Right renal pelvis (tissue), 4 donors: ENCODE data around the gene LIMA1. TPM values are rescaled to one million over a fixed set of nuclear protein-coding genes. Genes with fewer than 3 reads are reported as not detected.

Experiments
- DNase-seq, 4 donors: peaks; one replicate each; pipeline ENCODE4 v3.0.0-alpha.2; 2013; ENCODE audit warnings: low read depth in 4 of 4, low spot score in 3 of 4, missing footprints in 1 of 4
- polyA plus RNA-seq, 4 donors: library from polyadenylated mRNA; unstranded; fragments of 120-200 nt; gene quantifications; one replicate each; pipeline ENCODE4 v1.2.1, GENCODE V29; 2013; ENCODE audit not compliant: insufficient read length in 4 of 4

The LIMA1 gene
- polyA plus RNA-seq, 4 donors, result 77.5 to 107 (median 93.1) TPM

DNA sequence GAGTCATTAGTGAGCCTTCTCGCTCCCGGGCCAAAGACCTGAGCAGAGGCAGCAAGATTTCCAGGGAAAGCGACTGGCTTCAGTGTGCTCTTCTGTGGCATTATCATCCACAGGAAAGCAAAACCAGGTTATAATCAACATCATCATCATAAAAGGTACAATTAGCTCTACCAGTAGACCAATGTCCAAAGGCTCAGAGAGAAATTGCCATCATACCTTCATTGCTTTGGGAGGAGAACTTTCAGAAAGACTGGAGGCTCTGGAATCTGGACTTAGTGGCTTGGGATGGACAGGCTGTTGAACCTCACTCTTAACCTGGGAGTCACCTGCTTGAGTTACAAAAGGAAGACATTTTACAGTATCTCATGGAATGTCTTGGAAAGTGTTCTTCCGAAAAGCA lies 91.1 kb downstream of the LIMA1 start:
- DNase-seq, result no peak

DNA sequence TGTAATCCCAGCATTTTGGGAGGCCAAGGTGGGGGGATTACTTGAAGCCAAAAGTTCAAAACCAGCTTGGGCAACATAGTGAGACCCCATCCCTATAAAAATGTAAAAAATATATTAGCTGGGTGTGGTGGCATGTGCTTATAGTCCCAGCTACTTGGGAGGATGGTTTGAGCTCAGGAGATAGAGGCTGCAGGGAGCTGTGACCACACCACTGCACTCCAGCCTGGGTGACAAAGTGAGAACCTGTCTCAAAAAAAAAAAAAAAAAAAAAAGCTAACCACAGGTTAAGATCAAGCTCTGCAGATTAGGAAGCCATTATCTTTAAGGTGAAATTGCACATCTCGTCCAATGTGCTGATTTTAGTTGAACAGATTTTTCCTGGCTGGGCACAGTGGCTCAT lies 92.5 kb downstream of the LIMA1 start:
- DNase-seq, result no peak

DNA sequence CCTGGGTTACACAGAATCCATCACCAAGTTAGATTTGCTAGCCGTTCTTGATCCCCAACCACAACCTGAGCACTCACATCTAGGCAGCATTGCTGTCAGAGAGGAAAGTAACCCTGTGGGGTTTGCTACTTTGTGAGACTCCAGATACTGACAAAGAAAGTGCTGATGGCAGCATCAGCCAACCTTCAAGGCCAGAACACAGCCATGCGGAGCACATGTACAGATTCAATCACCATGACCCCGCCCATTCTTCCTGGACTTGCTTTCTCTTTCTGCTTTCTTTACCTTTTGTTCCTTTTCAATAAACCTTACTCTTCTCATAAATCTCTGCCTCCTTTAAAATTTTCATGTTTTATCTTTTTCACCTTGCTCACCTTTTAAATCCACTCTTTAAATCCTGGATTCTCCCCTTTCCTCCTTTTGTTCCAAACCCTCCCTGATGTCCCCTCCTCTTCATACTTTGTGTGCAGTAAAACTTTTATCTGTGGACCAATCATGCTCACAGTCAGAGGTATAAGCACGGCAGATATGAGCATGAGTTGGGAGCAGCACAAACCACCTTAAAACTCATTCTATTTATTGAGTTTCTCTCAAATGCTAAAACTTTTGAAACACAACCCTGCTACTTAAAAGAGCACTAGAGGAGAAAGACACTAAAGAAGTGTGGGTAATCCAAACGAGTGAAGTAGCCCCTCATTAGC lies 94.3 kb downstream of the LIMA1 start:
- DNase-seq, result no peak

DNA sequence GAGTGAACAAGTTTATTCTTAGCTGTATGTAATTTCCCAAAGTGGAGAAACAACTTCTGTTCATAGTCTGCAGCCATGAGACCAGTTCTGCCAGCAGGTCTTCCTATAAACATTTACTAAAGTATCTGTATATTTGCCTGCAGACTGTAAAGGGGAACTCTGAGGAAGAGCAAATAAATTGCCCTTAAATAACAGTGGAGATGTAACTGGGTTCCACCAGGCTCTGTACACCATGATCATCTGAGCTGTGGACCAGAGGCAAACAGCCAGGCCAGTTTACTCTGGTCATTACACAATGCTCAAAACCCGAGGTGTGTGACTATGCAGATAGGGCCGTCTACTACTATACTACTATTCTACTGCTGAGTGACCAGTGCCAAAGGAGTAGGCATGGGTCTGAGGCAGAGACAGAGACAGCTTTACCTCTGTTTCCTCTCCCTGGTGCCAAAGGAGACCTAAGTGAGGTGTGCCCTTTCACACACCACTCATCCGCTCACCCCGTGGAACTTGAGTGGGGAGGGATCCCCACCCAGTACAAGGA lies 95.0 kb downstream of the LIMA1 start:
- DNase-seq, result no peak

DNA sequence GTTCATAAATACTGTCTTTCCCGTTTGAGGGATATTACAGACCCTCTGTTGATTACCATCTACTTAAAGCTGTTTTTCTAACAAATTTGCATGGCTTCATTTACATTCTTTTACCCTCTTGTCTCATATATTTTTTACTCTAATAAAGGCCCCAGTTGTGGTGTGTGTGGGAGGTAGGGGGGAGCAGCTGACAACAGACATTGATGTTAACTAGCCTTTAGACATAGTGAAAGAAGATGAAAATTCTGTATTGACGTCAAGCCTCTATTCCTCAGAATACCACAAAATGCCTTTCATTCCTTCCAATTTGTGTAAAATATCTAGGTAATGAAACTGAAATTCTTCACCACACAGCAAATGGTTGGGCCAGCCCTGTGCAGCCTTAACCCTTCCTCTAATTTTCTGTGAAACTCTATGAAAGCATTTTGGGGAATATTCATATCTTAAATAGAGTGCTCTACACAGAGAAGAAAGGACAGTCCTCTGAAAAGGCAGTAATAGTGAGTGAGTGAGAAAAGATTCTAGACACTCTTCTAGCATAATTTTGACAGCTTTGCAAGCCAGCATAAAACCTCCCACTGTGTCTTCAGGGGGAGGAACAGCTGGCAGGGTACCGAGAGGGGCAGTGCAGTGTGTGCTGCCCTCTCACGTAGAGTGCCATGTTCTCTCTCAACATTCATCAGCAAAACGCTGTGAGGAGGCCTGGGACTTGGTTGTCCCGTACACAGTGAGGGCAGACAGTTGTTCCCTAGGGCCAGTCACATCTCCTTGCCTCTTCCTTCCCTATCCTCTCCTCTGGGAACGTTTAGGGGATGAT lies 96.0 kb downstream of the LIMA1 start:
- no peak for DNase-seq

DNA sequence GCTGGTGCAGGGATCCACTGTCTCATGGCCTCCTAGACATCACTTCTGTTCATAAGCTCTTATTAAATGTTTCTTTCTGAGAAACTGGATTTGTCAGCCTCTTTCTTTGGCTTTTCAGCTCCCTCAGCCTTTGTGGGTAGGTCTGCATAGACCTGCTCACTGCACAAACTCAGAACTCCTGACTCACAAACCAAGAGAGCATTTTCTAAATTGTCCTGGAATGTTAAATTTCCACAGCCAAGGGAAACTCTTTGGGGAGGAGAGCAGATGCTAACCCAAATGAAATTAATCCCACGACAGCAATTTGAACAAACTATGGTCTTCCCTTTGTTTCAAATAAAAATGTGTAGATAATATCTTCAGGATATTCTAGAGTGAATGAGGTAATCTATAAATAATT lies 96.6 kb downstream of the LIMA1 start:
- no peak for DNase-seq

DNA sequence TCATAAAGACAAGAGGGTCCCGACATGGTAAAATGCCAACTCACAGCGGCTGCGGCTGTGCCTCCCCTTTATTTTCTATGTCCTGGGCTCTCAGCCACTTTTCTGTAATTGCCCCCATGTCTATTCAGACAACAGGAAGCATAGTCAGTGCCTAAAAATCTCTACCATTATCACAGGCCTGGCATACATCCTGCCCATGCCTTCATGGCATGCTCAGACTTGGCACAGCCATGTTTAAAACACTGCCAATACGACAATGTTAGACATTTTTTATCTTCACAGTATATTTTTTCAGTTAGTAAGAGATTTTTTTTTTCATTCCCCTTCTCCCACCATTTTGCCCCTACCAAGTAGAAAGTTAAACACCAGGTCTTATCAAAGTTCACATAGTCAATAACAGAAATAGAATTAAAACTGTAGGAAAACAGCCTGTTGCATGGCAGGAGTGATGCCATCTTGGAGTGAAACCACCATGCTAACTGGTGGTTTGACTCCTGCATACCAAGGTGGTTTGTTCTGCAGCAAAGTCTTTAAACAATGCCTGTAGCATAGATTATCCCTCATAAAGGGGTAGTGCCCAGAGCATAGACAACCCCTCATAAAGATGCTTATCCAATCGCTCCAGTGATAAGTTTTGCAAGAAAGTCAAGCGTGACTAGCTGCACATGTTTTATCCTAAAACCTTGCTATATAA lies 97.2 kb downstream of the LIMA1 start:
- no peak for DNase-seq

DNA sequence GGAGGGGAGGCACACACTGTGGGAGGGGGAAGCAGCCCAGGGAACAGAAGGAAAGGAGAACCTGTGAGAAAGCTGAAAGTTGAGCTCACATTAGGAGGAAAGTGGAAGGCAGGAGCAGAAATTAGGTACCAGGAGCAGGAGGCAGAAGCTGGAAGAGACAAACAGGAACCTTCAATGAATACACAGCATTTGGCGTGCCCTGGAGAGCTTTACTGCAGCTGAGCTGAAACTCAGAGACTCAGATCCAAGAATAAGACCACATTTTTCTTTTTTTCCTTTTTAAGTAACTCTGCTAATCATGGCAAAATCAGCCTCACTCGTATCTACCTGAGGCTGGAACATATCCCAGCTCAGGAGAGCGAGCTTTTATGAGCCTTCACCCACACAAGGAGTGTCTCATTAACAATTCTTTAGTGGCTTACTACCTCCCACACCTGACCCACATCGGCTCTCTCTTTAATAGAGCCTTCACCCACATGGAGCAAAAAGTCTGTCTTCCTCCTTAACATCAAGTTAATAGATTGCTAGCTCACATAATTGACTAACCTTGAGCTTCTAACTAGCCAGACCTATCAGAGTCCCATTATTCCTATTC lies 97.9 kb downstream of the LIMA1 start:
- no peak for DNase-seq

DNA sequence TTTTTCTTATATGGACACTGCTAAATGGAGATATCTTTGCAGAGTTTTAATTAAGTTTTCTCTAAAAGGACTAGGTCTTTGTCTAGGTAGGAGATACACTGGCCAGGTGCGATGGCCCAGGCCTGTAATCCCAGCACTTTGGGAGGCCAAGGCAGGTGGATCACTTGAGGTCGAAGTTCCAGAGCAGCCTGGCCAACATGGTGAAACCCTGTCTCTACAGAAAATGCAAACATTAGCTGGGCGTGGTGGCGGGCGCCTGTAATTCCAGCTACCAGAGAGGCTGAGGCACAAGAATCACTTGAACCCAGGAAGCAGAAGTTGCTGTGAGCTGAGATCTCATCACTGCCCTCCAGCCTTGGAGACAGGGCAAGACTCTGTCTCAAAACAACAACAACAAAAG lies 99.1 kb downstream of the LIMA1 start:
- DNase-seq, result no peak

DNA sequence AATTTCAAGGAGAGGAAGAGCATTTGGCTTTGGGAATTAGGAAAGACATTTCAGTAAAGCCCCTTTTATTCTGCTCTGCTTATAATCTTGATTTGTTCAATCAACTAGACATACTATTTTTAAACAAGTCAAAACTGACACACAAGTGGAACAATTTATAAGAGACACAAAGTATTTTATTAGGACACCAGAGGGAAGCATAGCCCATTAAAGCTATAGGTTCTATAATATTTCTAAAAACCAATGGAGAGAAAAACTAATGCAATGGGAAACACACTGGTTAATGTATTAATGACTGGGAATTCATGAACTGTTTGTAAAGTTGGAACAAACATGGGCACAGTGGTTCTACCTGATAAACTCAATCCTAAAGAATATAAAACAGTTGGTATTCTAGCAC lies 100.9 kb downstream of the LIMA1 start:
- no peak for DNase-seq

DNA sequence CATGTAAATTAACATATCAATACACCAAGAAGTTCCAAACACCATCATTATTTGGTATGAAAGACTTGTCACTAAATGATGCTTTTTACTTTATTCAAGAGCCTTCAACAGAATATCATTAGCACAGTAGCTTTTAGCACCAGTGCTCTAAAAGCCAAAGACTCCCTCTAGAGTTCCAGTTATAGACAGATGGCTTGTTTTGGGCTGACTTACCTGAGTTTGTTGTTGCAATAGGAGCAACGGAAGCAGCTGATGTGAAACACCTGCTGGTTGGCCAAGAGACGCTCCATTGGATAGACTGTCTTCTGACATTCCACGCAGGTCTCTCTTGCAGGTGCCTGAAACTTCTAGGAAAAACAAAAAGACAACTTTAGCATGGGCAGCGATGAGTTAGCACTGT lies 101.6 kb downstream of the LIMA1 start:
- DNase-seq, result no peak

DNA sequence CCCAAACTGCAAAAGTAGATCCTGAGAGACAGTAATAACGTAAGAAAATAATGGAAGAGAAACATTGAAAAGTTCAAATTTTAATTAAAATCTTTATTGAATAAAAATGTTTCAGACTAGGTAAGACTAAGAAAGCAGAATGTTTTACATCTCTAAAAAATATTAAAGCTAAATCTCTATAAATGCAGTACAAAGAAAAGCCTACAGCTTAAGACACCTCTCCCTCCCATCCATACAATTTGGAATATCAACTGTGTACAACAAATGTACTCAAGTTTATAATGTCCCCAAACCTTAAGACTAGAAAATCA lies 107.6 kb downstream of the LIMA1 start:
- no peak for DNase-seq

DNA sequence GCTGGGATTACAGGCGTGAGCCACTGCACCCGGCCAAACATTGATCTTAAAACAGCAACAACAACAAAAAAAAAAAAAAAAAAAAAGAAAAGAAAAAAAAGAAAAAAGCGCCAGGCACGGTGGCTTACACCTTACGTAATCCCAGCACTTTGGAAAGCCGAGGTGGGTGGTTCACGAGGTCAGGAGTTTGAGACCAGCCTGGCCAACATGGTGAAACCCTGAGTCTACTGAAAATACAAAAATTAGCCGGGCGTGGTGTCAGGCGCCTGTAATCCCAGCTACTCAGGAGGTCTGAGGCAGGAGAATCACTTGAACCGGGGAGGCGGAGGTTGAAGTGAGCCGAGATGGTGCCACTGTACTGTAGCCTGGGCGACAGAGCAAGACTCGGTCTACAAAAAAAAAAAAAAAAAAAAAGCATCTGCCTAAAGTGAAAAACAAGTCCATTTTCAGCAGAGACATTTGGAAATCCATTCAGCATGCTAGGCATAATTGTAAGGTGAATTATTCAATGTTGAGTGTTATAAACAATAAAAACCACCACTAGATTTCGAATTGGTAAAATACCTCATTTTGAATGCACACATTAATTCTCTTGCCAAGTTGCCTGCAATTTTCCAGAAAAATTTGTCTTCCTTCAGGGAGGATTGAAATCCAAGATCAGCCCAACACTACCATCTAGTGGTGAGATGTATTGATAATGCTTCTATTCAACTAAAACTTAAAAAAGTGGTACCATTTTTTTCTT lies 108.2 kb downstream of the LIMA1 start:
- DNase-seq, result peak; percentile 60 to 72 (median 70)

DNA sequence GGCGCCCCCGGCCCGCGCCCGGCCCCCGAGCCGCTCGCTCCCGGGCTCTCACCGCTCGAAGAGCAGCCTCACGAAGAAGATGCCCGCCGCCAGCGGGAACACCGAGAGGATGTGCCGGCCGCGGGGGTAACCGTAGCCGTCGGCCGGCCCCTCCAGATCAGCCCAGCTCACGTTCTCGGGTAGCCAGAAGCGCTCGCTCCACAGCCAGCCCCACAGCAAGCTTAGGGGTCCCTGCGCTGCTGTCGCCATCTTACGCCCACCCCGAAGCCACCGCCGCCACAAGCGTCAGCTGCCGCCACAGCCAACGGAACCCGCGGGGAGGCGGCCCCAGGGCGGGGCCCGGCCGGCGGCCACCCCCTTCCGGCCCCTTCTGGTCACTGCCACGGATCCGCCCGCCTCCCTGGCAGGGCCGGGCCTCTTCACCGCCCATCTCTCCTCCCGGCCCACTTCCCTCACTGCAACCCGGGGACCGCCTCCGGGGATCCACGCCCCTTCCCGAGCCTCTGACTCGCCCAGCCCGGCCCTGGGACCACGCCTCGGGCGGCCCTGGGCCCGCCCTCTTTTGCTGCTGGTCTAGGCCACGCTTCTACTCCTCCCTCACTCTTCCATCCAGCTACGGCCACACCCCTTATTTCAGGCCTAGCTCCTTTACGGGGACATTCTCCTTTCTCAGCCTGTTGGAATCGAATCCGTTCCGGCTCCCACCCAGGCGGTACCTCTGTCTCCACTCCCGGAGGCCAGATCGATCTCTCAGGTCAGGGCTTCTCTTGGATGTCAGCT lies 116.1 kb downstream of the LIMA1 start, which contains the start of gene CERS5:
CERS5 (minus strand) TSS at position 321 of the 780 bp plus-strand sequence; CDS start at position 249, 72 bp downstream.
- peak; percentile 96 to 98 (median 98) for DNase-seq

DNA sequence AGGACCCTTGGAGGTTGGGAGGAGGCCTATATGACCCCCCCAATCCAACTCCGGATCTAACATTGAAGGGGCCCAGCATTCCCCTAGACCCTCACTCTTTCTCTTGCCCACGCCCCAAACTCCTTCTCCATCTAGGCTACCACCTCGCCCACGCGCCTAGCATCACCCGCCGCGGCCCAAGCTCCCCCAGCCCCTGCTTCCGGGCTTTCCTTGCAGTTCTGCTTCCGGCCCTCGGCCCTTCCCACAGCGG lies 116.6 kb downstream of the LIMA1 start:
- DNase-seq, result no peak

DNA sequence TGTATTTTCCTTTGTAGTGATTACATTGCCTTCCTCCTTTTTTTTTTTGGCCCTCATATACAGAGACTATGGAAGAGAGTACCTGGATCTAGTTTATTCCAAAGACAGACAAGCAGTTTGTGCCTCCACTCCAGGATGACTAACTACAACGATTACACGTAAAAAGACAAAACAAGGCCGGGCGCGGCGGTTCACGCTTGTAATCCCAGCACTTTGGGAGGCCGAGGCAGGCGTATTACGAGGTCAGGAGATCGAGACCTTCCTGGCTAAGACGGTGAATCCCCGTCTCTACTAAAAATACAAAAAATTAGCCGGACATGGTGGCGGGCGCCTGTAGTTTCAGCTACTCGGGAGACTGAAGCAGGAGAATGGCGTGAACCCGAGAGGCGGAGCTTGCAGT lies 118.4 kb downstream of the LIMA1 start:
- DNase-seq, result no peak

DNA sequence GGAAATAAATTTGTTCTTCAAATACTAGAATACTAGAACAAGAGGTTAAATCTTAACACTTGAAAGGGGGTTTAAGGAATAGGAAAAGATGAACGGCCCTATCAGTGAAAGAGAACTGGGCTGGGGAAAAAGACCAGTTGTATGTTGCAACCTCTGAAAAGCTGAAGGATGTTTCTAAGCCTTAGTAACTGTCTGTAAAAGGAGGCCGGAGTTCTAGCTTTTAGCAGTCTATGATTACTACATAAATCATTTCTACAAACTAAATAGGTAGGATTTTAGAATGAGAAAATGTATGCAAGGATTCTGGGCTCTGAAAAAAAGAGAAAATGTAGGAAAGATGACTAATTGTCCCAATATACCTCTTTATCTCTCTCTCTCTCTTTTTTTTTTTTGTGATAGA lies 121.1 kb downstream of the LIMA1 start:
- DNase-seq, result no peak

DNA sequence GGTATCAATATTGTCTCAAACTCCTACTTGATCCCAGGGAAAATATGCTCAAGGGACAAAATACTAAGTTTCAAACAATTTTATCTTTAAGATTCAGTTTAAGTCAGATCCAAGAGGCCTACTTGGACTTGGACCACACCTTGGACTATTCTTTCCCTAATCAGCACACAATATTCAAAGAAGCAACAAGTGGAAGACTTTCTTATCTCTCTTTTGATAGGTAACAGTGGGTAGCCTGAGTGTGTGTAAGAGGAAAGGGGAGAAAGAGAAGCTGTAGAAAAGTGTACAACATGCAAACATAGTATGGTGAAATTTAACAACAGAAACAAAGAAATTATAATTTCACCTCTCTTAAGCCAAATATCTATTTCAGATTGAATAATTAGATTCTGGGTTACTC lies 122.7 kb downstream of the LIMA1 start:
- DNase-seq, result no peak

DNA sequence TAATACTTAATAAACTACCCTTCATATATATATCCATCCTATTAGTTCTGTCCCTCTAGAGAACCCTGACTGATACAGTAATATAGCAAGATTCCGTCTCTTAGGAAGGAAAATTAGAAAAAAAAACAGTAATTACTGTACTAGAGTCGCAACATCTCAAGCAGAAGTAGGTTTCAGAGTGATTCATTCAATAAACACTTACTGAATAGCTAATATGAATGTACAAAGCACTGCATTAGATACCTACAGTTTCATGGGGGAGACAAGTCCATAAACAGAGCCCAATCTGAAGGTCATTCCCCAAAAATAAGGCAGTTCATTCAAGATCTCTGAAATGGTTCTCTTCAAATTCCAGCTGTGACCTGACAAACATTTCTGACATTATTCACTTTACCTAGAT lies 126.1 kb downstream of the LIMA1 start:
- DNase-seq, result no peak

DNA sequence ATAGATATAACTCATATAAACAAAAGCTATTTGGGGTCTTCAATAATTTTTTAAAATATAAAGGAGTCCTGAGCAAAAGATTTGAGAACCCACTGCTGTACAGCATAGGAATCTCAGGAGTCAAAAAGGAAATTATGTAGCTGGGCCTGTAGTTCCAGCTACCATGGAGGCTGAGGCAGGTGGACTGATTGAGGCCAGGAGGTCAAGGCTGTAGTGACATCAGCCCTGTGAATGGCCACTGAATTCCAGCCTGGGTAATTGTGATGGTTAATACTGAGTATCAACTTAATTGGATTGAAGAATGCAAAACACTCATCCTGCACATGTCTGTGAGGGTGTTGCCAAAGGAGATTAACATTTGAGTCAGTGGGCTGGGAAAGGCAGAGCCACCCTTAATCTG lies 126.7 kb downstream of the LIMA1 start:
- DNase-seq, result no peak
